Endothelial cell of umbilical vein (primary cell): ENCODE measurements around the gene RPL3. TPM values are rescaled to one million over a fixed set of nuclear protein-coding genes. Genes with fewer than 3 reads are reported as not detected.

ENCODE experiments used
- BruUV-seq: library from RNA; stranded (reverse); fragments of 400-500 nt; replicated peaks from 2 replicates; lab custom pipeline; 2021; lab: Mats Ljungman, UMichigan
- CTCF ChIA-PET: fragments of 300-600, 350-600 bp; sonication (Branson Sonifier 250); formaldehyde crosslinking; loops from one replicate; lab custom pipeline; 2021; ENCODE audit warnings: antibody characterized with exemption, inconsistent platforms; lab: Charles Lee
- POLR2A ChIA-PET: fragments of 300-600, 350-600 bp; sonication (Branson Sonifier 250); formaldehyde crosslinking; loops from one replicate; lab custom pipeline; 2021; ENCODE audit warnings: antibody characterized with exemption, inconsistent platforms; lab: Charles Lee
- DNase-seq: peaks from one replicate; pipeline ENCODE4 v3.0.0-alpha.2; 2011; ENCODE audit warnings: low read depth, low spot score
- FAIRE-seq: peaks from 2 replicates; lab custom pipeline; 2011; peaks lifted over from hg19 to GRCh38; lab: Jason Lieb, UNC
- H2AFZ ChIP-seq: 2 replicates; pipeline ENCODE4 v1.6.0; 2012; ENCODE audit warnings: low read depth, low read length, control low read depth, inconsistent platforms
- H3K27ac ChIP-seq: 2 replicates; pipeline ENCODE4 v1.5.1; 2011; ENCODE audit warnings: low read depth, mild to moderate bottlenecking, control low read depth, low read length, moderate library complexity; ENCODE audit not compliant: insufficient read depth
- H3K27me3 ChIP-seq, 2 experiments: 2 replicates each; pipeline versions ENCODE4 v1.6.0 to v1.6.1; 2011; ENCODE audit warnings: low read length in 2 of 2, mixed read lengths in 1 of 2; ENCODE audit not compliant: control insufficient read depth in 2 of 2, insufficient read depth in 2 of 2
- H3K36me3 ChIP-seq, 2 experiments: 2 replicates in 1 of 2; 3 replicates in 1 of 2; pipeline ENCODE4 v1.5.1; 2011; ENCODE audit warnings: low read length in 2 of 2, mild to moderate bottlenecking in 1 of 2, moderate library complexity in 1 of 2; ENCODE audit not compliant: control insufficient read depth in 2 of 2, insufficient read depth in 2 of 2; ENCODE audit errors: extremely low read depth in 1 of 2
- H3K4me1 ChIP-seq: 3 replicates; pipeline ENCODE4 v1.5.1; 2011; ENCODE audit warnings: mild to moderate bottlenecking, low read length; ENCODE audit not compliant: control insufficient read depth, insufficient read depth; ENCODE audit errors: extremely low read depth
- H3K4me2 ChIP-seq: 2 replicates; pipeline ENCODE4 v1.6.1; 2011; ENCODE audit warnings: low read length, control low read depth, mixed read lengths; ENCODE audit not compliant: insufficient read depth
- H3K4me3 ChIP-seq, 3 experiments: fragments of 200-600 bp in 1 of 3; sonication (generic), shearing (Covaris generic) in 1 of 3; replicated peaks in 1 of 3; 2 replicates each; pipeline ENCODE4 v1.5.1; 2011 to 2016; ENCODE audit warnings: control low read depth in 3 of 3, low read length in 3 of 3, mild to moderate bottlenecking in 2 of 3, inconsistent platforms in 1 of 3, low read depth in 1 of 3, moderate library complexity in 1 of 3; ENCODE audit not compliant: insufficient read depth in 1 of 3
- H3K79me2 ChIP-seq: 2 replicates; pipeline ENCODE4 v1.6.0; 2012; ENCODE audit warnings: low read length, inconsistent platforms; ENCODE audit not compliant: control insufficient read depth, insufficient read depth
- H3K9ac ChIP-seq: replicated peaks from 2 replicates; pipeline ENCODE3; 2011; ENCODE audit warnings: low read length, control low read depth; ENCODE audit not compliant: insufficient read depth; ENCODE audit errors: extremely low read depth
- H3K9me1 ChIP-seq: replicated peaks from 3 replicates; pipeline ENCODE4 v1.6.0; 2011; ENCODE audit warnings: mild to moderate bottlenecking, low read length; ENCODE audit not compliant: control insufficient read depth, insufficient read depth; ENCODE audit errors: extremely low read depth
- H3K9me3 ChIP-seq: replicated peaks from 2 replicates; pipeline ENCODE4 v1.5.1; 2012; ENCODE audit warnings: low read length, inconsistent platforms; ENCODE audit not compliant: control insufficient read depth, insufficient read depth
- H4K20me1 ChIP-seq: replicated peaks from 2 replicates; pipeline ENCODE3; 2011; ENCODE audit warnings: mild to moderate bottlenecking, low read length; ENCODE audit not compliant: control insufficient read depth, insufficient read depth; ENCODE audit errors: extremely low read depth
- EZH2 ChIP-seq: IDR thresholded peaks from 2 replicates; pipeline ENCODE4 v1.6.1; 2012; ENCODE audit warnings: borderline replicate concordance, low read depth, mild to moderate bottlenecking, moderate library complexity, low read length, inconsistent platforms; ENCODE audit not compliant: severe bottlenecking
- FOS ChIP-seq: IDR thresholded peaks from 2 replicates; pipeline ENCODE4 v1.6.1; 2011; ENCODE audit warnings: mild to moderate bottlenecking, low read length, moderate library complexity, borderline replicate concordance; ENCODE audit not compliant: insufficient read depth
- GATA2 ChIP-seq: IDR thresholded peaks from 2 replicates; pipeline ENCODE4 v1.7.0; 2011; ENCODE audit warnings: low read depth, mild to moderate bottlenecking, moderate library complexity, mixed read lengths, low read length; ENCODE audit not compliant: insufficient read length, insufficient read depth
- JUN ChIP-seq: IDR thresholded peaks from 2 replicates; pipeline ENCODE4 v1.6.1; 2011; ENCODE audit warnings: borderline replicate concordance, low read depth; ENCODE audit not compliant: insufficient read length, insufficient read depth
- MYC ChIP-seq: IDR thresholded peaks from one replicate; pipeline ENCODE4 v1.6.1; 2011; ENCODE audit warnings: mild to moderate bottlenecking, low read depth, low read length
- POLR2A ChIP-seq: IDR thresholded peaks from 2 replicates; pipeline ENCODE4 v1.6.1; 2012; ENCODE audit warnings: low read depth, mild to moderate bottlenecking, control low read depth, low read length
- POLR2AphosphoS5 ChIP-seq: IDR thresholded peaks from 2 replicates; pipeline ENCODE4 v1.6.1; 2012; ENCODE audit warnings: low read depth, mild to moderate bottlenecking, control low read depth, low read length, moderate library complexity; ENCODE audit not compliant: insufficient read depth
- dilution Hi-C: fragments of 300-500 bp; cut with MboI; formaldehyde crosslinking; loops from one replicate; pipeline ENCODE4 v1.15.0; 2019; ENCODE audit warnings: low sequenced_read_pairs; ENCODE audit not compliant: extremely low pct_ligation_motif_present
- intact Hi-C: fragments of 100-400 bp; cut with micrococcal nuclease; formaldehyde crosslinking; loops from one replicate; pipeline ENCODE4 v1.10.0; 2022
- polyA plus RNA-seq, 4 experiments: library from polyadenylated mRNA; depleted of rRNA in 3 of 4; stranded (reverse) in 3 of 4; unstranded in 1 of 4; fragments of >200 nt; gene quantifications; 2 replicates each; pipeline versions ENCODE4 v1.2.1 to v1.2.3, GENCODE V29; 2011 to 2012; ENCODE audit warnings: missing spikeins in 1 of 4
- total RNA-seq: library from RNA; stranded (reverse); gene quantifications from 2 replicates; pipeline ENCODE4 v1.2.3, GENCODE V29; 2021
- TF ChIP-seq, protein P1 (sequence below), 2 donors: IDR thresholded peaks; 1 replicate in 1 of 2; 2 replicates in 1 of 2; pipeline ENCODE4 v1.5.1; 2011; ENCODE audit warnings: low read length in 2 of 2, mild to moderate bottlenecking in 2 of 2, moderate library complexity in 2 of 2, control low read depth in 1 of 2, inconsistent platforms in 1 of 2, low read depth in 1 of 2; ENCODE audit not compliant: insufficient read depth in 1 of 2; ENCODE audit errors: extremely low read depth in 1 of 2
- TF ChIP-seq, protein P2 (sequence below): IDR thresholded peaks from 2 replicates; pipeline ENCODE4 v1.6.1; 2011; ENCODE audit not compliant: insufficient read depth, insufficient read length

Gene RPL3
- total and polyA plus RNA-seq, 2 donors (not counting 3 experiments of a cell fraction or from before 2014, with no cell fraction given), result 1,954 to 4,065 TPM

DNA sequence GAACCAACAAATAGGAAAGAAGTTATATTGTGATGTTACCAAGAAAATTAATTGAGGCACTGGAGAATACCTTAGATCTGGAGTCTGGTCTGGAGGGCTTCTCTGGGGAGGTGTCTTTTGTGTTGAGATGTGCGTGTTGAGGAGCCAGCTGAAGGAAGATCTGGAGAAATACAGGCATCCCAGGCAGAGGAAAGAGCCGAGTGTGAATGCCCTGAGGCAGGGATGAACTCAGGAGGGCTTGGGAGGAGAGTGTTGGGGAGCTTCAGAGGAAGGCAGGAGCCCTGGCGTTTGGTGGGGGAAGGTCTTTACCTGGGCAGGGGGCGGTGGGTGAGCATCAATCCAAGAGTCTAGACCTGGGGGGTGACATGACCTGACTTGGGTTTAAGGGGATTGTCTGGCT is 43.5 kb upstream of the RPL3 start:
- TF ChIP-seq, protein P1, sequence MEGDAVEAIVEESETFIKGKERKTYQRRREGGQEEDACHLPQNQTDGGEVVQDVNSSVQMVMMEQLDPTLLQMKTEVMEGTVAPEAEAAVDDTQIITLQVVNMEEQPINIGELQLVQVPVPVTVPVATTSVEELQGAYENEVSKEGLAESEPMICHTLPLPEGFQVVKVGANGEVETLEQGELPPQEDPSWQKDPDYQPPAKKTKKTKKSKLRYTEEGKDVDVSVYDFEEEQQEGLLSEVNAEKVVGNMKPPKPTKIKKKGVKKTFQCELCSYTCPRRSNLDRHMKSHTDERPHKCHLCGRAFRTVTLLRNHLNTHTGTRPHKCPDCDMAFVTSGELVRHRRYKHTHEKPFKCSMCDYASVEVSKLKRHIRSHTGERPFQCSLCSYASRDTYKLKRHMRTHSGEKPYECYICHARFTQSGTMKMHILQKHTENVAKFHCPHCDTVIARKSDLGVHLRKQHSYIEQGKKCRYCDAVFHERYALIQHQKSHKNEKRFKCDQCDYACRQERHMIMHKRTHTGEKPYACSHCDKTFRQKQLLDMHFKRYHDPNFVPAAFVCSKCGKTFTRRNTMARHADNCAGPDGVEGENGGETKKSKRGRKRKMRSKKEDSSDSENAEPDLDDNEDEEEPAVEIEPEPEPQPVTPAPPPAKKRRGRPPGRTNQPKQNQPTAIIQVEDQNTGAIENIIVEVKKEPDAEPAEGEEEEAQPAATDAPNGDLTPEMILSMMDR (IDR thresholded peaks at IDR 0.05; ENCODE audit: extremely low read depth in 1 of 2, insufficient read depth in 1 of 2, low read depth in 1 of 2, low read length in 2 of 2), result no peak
- TF ChIP-seq MYC (no peak), EZH2 (no peak)
- TF ChIP-seq, protein P2, sequence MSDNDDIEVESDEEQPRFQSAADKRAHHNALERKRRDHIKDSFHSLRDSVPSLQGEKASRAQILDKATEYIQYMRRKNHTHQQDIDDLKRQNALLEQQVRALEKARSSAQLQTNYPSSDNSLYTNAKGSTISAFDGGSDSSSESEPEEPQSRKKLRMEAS, result no peak
- no TSS peak for BruUV-seq
- H3K27me3 ChIP-seq, result no peaks in the 10 kb centered on the region
- no peak overlapping the region for H3K4me3 ChIP-seq
- no peaks in the 10 kb centered on the region for H3K79me2 ChIP-seq
- no peaks in the 10 kb centered on the region for H3K4me1 ChIP-seq
- H2AFZ ChIP-seq, result no peak overlapping the region
- H3K9me1 ChIP-seq, result no peaks in the 10 kb centered on the region
- no peak overlapping the region for H3K27ac ChIP-seq
- H3K4me2 ChIP-seq, result no peak overlapping the region
- POLR2A ChIA-PET, result interaction anchor here (0.7 kb wide), 1 partner anchor 45 kb away, joined by 6 read pairs; no protein-coding TSS in a partner anchor
- H3K9me3 ChIP-seq, result no peaks in the 10 kb centered on the region
- dilution Hi-C loops, result no loop called here
- H3K9ac ChIP-seq, result no peak overlapping the region
- no peak for FAIRE-seq
- CTCF ChIA-PET, result no interaction called here
- no peaks in the 10 kb centered on the region for H4K20me1 ChIP-seq
- intact Hi-C loops, result no loop called here
- H3K36me3 ChIP-seq, result no peaks in the 10 kb centered on the region
- no peak for DNase-seq

DNA sequence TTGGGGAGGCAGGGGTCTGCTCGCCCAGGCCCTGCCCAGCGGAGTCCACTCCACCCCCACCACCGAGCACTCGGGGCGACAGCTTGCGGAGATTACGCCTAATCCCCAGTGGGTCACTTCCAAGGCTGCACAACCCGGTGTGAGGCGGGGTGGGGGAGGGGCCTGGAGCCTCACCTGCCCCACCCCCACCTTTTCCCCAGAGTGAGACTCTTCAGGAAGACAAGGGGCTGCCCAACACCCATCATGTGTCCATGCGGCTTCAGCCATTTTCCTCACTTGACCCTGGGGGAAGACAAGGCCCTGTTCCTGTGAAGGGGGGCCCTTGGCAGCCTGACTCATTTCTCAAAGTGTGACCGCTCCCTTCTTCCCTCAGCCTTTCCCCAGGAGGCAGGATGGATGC is 42.8 kb upstream of the RPL3 start:
- Histone ChIP-seq H3K4me2 (no peak overlapping the region), H3K9me1 (no peaks in the 10 kb centered on the region), H2AFZ (no peak overlapping the region), H3K4me1 (no peaks in the 10 kb centered on the region), H3K4me3 (no peak overlapping the region), H4K20me1 (no peaks in the 10 kb centered on the region), H3K36me3 (no peaks in the 10 kb centered on the region), H3K9me3 (no peaks in the 10 kb centered on the region), H3K27me3 (no peaks in the 10 kb centered on the region), H3K79me2 (no peaks in the 10 kb centered on the region), H3K9ac (no peak overlapping the region), H3K27ac (no peak overlapping the region)
- intact Hi-C loops (no loop called here), dilution Hi-C loops (no loop called here)
- DNase-seq (no peak), FAIRE-seq (no peak)
- ChIA-PET POLR2A (no interaction called here), CTCF (interaction anchor here (0.5 to 0.7 kb wide), 2 partner anchors 9 to 22 kb away, joined by 3 read pairs; no protein-coding TSS in a partner anchor)
- BruUV-seq, result no TSS peak
- TF ChIP-seq MYC (no peak), FOS (no peak), POLR2A (no peak), GATA2 (no peak), EZH2 (no peak), POLR2AphosphoS5 (no peak), JUN (no peak)
- TF ChIP-seq, protein P1 (IDR thresholded peaks at IDR 0.05; ENCODE audit: extremely low read depth in 1 of 2, insufficient read depth in 1 of 2, low read depth in 1 of 2, low read length in 2 of 2), result no peak
- TF ChIP-seq, protein P2, result no peak
